ENCODE measurements around the gene MRPL32.

MRPL32 gene

DNA sequence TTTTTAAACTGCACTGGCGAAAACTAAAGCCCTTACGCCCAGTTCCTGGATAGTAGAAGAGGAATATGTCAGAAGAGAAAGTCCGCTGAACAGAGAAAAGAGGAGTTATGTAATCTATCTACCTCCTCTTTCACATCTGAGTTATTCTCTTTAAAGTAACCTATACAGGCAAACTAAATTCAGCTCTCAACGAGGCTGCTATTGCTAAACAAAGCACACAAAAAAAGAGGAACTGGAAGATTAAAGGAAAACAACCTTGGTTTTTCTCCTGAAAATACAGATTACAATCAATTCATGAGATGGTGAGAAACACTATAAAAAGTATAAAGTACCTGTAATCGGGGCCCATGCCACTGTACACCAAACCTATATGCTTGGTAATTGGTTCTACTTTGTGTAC lies 6.0 kb upstream of the MRPL32 start:
- no peak for DNase-seq (ENCODE audit: low read depth)

DNA sequence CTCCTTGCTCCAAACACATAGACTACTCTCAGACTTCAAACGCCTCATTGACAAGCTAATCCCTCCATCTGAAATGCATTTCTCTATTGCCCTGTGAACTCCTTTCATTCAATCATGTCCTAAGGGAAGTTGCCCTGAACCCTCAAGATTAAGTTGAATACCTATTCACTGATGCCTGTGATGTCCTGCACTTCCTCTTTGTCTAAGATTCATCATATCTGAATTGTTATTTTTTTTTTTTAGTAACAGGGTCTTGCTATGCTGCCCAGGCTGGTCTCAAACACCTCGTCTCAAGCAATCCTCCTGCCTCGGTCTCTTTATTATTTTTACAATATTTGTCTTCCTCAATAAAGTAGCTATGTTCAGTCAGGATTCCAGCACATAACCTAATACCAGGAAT lies 3.4 kb upstream of the MRPL32 start:
- no peak for DNase-seq (ENCODE audit: low read depth)

DNA sequence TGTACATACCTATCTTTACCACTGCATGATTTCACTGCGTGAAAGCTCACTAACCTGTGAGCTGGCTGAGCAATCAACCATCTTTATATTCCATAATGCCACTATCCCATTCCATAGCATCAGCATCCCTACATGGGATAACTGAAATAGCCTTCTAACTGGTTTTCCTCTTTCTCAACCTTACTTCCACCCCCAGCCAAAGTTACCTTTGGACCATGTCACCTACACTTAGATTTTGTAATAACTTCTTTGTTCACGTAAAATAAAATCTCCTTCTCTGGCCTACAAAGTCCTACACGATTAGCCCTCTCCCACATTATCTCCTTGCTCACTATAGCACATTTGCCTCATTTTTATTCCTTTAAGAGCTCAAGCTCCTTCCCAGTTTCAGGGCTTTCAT lies 2.7 kb upstream of the MRPL32 start:
- DNase-seq (ENCODE audit: low read depth), result no peak

DNA sequence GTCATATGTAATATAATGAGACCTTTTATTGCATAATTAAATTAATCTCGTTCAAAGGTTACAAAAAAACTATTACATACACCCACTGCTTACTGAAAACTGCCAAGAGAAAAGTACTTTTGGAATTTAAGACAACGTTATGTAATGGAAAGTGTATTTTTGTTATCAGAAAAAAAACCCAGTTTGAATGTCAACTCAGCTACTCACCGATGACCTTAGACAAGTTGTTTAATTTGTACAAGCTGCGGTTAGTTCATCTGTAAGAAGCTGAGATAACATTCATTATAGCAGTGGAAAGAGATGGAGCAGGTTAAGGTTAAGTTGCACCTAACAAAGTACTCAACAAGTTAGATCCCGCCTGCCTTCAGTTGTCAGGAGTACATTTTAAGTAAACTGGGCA lies 1.3 kb upstream of the MRPL32 start:
- DNase-seq (ENCODE audit: low read depth), result no peak

DNA sequence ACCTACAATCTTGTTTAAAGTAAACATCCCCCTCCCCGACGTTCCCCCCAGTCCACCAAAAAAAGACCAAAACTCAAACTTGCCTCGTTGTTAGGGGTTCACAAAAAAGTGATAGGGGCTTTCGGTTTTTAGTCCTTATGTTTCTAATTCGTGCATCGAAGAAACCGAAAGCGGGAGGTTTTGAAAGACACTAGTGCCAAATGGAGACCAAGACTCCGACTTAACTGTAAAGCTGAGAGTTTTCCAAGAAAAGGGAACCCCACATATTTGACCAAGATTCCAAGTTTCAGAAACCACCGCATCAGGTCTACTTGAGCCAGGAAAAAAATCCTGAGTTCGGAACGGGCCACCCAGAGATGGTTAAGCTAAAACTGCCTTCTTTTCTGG lies 736 bp upstream of the MRPL32 start:
- DNase-seq (ENCODE audit: low read depth), result no peak

DNA sequence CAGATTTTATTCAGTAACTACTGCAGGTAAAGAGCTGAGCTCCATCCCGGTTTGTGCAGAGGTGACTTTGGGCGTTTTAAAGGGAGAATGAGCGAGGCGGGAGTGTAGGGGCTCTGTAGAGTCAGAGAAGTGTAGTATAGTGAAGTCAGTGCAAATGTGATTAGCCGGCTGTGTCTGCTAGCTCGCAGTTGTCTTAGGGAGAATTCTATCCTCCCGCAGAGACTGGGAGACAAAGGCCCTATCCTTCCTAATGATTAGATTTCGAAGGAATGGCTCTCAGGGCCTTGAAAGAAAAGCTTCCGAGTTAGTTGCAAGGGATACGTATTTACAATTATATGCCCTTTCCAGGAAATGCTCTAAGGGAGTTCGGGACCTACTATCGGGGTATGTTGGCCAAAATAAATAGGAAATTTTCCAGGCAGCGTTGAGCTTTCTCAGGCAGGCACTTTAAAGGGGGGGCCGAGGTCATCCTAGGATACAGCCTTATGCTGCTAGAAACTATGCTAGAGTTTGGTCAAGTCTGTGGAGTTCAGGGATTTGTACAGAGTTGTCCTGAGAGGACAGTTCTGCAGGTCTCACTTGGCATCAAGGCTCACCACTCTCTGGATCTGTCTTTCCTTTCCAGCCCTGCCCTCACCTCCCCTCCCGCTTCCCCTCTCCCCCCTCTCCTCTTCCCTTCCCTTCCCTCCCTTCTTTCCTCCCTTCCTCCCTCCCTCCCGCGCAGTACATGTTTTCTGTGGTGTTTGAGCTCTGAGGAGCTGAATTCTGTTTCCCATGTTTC lies 825 bp downstream of the MRPL32 start:
- DNase-seq (ENCODE audit: low read depth), result no peak

DNA sequence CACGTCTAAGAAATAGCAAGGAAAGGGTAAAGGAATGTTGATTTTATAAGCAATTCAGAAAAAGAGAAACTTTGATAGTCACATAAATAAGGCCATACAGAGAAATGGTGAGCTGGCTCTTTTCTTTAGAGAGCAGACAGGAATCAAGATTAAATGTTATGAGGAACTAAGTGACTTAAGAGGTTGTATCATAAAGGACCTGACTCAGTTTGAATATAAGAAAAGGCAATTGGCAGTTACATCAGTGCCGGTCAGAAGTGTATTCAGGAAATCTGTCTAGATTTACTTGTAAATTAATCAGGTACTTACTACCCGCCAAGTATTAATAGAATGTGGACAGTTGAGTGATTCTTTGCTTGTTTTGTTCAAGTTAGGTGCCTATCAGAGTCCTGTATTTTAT lies 2.1 kb downstream of the MRPL32 start:
- DNase-seq (ENCODE audit: low read depth), result no peak

DNA sequence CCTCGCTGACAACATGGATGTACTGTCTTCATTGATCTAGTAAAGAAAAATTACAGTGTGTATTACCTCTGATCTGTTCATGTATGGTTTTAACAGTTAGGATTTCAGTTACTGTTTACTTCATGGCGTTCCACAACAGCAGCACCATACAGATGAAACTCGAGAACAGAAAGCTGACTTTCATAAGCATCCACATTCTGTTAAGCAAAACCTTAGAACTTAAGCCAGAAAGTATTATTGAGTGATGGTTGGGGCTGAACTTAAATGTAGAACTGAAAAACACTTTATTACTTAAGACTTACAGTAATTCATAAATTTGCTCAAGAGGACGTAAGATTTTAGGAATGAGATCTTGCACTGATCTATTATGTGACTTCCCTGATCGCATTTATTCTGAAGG lies 3.7 kb downstream of the MRPL32 start:
- no peak for DNase-seq (ENCODE audit: low read depth)

DNA sequence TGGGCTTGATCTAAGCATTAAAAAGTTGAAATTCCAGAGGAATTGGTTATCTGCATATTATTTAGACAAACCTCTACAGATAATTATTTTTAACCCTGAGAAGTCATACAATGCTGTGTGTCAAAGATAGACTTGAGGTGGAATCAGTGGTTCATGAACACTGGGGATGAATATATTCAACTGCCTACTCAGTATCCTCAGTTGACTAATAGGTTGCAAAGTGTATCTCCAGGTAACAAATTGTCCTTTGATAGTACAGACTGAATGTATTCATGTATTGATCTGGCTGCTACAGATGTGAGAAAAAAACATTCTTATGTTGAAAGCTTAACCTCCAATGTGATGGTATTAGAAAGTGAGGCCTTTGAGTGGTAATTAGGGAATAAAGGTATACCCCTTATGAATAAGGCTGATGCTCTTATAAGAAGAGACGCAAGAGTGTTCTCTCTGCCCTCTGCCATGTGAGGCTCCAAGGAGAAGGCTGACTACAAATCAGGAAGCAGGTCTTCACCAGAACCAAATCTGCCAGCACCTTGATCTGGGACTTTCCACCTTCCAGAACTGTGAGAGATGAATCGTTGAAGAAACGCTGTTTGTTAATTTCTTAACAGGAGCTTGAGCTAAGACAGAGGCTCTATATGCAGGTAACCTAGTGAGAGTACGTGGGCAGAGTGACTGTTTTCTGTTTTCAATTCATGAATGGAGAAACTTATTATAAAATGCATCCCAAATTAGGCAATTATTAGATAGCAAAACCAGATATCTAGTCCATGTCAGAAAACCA lies 7.5 kb downstream of the MRPL32 start:
- DNase-seq (ENCODE audit: low read depth), result no peak

DNA sequence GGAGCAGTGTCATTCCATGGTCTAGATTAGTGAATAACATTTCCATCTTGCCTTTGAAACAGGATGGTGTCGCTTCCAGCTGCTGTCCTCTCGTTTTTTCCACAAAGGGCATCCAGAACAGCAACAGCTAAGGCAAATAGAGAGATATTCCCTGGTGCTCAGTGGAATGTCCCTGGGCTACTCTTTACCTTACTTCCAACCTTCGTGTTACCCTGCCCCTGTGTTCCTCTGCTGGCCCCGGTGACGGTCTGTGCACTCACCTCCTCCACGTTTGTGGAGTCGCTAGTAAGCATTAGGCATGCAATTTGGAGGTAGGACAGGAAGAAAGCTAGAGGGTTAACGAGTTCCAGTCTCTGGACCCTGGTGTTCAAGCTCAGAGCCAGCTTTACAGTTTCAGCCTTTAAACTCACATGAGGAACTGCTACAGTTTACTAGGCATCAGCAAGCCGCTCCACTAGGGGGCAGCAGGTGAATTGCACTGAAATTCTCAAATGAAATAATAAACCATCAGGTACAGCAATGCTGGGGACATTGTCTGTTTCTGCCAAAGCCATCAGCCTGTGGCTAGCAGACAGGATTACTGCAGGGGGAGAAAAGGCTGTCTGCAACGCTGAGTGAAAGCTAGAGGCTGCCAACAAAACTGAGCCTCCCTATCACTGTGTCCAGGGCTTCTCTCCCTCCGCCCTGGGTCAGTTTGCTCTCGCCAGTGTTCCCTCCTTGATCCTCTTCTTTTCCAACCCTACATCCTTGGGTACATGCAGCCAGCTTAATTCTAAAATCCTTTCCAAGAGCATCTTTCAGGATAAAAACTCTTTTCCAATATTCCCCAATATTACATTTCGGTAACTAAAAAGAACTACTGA lies 9.0 kb downstream of the MRPL32 start:
- DNase-seq (ENCODE audit: low read depth), result peak; percentile 65

DNA sequence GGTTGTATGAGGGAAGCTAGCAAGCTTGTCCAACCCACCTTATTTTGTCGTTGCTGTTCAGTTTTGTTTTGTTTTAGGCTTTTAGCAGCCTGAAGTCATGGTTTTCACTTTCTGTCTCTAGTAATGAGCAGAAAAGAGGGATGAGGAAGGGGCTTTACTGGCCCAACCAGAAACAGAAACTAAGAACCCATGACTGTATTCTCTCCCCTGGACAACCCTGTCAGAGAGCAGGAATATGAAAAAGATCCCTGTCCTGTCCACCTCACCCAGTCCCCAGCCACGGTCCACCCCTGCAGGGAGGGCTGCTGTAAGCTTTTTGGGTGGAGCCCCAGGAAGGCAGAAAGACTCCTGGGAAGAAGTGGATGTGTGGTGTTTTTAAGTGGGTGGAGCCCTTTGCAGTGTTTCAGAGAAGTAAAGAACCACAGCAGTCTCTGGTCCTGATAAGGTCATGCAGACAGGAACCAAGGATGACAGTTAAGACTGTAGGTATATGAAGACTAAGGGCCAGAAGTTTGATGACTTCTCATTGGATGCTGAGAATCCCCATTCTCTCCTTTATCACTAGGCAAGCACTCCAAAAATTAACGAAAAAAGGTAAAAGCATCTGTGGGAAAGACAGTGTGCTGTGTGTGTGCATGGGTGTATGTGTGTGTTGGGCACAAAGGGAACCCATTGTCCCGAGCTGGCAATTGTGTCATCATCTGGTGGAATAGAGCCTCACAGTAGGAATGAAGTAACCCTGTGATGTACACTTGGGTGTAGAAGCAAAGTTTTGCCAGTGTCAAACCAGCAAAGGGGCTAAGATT lies 13.8 kb downstream of the MRPL32 start:
- no peak for DNase-seq (ENCODE audit: low read depth)

DNA sequence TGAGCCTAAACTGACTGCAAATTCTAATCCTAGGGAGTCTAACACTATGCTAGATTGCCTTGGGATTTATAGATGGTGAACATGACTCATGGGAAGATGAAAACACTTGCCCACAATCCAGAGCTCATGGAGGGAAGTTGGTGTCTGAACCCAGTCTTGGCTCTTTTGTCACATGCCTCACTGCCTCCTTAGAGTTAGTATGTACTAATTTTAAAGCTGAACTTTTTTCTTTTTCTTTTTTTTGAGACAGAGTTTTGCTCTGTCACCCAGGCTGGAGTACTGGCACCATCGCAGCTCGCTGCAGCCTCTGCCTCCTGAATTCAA lies 14.4 kb downstream of the MRPL32 start:
- DNase-seq (ENCODE audit: low read depth), result no peak

DNA sequence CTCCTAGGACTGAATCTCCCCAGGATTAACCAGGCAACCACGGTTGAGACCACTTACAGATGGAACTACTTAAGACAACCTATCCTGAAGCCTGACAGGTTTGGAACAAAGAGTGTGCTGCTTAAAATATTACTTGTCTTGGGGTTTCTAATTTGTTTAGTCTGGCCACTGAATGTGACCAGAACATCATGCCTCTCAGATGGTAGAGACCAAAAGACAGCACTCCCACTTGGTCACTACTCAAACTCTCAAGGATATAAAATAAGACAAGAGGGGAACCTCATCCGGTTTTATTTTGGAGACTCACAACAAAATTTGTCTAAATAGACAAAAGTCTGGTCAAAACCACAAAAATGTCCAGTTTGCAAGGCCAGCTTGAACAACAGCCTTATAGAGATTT lies 15.3 kb downstream of the MRPL32 start:
- DNase-seq (ENCODE audit: low read depth), result no peak

DNA sequence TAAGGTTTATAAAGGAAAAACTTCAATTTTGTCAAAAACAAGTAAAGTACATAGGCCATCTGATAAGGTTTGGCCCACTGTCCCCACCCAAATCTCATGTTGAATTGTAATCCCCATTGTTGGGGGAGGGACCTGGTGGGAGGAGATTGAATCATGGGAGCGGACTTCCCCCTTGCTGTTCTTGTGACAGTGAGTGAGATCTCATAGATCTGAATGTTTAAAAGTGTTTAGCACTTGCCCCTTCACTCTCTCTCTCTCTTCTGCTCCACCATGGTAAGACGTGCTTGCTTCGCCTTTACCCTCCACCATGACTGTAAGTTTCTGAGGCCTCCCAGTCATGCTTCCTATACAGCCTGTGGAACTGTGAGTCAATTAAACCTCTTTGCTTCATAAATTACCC lies 18.2 kb downstream of the MRPL32 start:
- DNase-seq (ENCODE audit: low read depth), result no peak

DNA sequence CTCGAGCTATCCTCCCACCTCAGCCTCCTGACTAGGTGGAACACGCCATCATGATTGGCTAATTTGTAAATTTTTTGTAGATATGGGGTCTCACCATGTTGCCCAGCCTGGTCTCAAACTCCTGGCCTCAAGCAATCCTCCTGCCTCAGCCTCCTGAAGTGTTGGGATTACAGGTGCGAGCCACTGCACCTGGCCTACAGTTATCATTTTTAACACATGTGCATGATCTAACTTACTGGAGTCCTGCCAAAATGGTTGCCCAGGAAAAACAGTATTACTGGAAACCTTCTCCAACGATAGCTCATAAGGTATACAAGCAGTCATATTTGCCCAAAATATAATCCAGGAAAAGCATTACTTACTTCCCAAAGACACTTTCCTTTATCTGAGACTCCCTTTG lies 20.2 kb downstream of the MRPL32 start:
- no peak for DNase-seq (ENCODE audit: low read depth)

DNA sequence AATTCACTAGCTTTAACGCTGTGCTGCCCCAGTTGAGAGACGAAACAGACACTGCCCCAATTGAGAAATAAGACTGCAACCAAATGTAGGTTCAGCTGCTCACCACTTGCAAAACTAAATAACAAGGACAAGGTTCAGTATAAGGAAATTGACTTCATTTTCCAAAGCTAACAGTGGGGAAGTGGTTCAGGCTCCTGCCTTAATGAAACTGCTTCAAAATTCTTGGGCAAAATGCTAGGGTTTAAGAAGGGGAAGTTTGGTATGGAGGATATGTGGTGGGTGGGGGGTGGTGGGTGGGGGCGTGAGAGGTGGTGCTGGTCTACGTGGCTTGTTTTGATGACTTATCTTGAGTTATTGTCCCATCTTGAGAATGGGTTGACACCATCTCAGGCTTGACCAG lies 21.8 kb downstream of the MRPL32 start:
- no peak for DNase-seq (ENCODE audit: low read depth)

DNA sequence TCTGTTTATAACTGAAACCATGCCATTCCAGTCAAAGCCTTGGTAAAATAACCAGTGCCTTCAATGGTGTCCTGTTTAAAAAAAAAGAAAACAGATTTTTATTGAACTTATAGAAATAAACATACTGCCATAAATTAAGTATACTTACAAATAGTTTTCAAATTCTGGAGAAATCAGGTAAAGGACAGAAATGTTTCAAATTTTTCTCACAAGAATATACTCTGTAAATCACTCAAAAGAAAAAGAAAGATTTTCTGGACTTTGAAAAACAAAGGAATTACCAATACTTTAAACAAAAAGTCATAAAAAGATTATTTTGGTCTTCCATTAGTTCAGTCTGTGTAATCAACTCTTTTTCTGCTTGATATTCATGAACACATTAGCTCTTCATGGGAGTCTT lies 23.9 kb downstream of the MRPL32 start:
- DNase-seq (ENCODE audit: low read depth), result no peak

DNA sequence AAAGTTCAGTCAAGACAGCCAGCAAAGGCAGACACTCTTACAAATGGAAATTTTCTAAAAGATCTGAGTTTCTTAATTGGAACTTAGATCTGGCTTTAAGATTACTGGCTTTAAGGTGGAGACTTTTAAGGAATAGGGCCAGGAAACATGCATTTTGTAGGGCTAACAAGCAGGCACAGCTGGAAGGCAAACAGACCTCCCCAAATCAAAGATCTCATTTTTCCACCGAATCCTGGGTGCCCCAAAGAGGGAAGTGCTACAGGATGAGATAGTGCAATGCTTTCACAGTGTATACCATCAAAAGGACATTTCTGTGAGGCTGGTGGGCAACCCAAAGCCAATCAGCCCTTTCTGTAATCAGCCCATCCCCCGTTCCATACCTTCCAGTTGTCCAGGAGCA lies 27.4 kb downstream of the MRPL32 start:
- no peak for DNase-seq (ENCODE audit: low read depth)

DNA sequence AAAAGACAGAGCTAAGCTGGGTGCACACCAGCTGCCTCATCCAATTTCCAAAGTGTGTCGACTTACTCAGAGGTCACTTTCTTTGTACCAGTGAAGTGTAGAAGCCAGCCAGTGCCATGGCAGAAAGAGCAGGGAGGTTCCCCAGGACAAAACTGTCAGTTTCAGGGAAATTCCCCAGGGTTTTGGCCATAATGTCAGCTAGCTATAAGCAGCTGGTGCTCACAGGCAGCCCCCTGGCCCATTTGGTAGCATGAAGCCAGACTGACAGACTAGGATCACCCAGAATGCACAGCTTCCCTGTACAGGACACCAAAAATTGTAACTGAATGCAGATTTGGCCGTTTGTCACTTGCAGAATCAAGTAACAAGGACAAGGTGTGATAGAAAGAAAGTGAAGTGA lies 28.6 kb downstream of the MRPL32 start:
- no peak for DNase-seq (ENCODE audit: low read depth)

DNA sequence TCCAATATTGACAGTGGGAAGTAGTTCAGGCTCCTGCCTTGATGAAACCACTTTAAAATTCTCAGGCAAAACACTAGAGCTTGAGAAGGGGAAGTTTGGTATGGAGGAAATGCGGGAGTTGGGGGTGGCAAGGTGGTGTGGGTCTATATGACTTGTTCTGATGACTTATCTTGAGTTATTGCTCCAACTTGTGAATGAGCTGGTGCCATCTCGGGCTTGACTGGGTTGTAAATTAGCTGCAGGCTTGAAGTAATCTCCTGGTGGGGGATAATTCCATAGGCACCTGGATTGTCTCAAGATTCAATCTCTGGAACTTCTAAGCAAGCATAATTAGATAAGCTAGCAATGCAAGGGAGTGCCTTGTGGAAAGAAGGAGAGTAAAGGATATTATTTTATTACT lies 29.0 kb downstream of the MRPL32 start:
- DNase-seq (ENCODE audit: low read depth), result no peak

DNA sequence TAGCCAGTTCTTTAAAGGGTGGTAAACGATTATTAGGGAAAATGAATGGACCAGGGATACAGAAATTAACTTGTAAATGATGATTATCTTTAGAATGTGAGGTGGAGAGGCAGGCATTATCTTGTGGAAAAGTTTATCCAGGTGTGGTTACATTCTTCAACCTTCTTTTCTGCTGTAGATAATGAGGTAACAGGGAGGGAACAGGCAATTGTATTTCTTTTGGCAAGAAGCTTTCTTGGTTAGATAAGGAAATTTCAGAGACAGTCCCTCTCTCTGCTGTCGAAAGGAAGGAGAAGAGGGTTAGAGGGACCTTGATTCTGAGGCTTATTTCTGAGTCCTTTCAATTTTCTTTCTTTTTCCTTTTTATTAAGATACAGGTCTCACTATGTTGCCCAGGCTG lies 32.1 kb downstream of the MRPL32 start:
- DNase-seq (ENCODE audit: low read depth), result no peak

All from stimulated activated CD8-positive, alpha-beta memory T cell treated with anti-CD3 and anti-CD28 coated beads, Interleukin-12 subunit alpha, Interleukin-12 subunit beta, amount 100 ng/mL, for 1 hour (primary cell).